Measurements from ENCODE around the gene CSTF2T.

DNA sequence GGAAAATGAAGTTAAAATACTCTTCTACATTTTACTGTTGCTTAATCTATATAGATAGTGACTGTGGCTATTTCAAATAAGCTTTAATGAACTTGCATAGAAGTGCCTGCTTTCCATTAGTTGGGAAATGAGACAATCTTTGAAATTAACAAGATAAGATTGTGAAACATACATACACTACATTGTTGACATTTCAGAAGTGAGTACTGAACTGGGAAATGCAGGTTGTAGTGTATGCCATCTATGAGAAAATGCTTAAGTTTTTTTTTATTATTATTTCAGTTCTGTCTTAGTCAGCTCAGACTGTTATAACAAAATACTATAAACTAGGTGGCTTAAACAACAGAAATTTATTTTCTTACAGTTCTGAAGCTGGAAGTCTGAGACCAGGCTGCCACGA is 49.6 kb upstream of the CSTF2T start:
- TF ChIP-seq CTCF (IDR thresholded peaks at IDR 0.05; ENCODE audit: low read depth, low read length) (no peak), EZH2phosphoT487 (IDR thresholded peaks at IDR 0.05; ENCODE audit: low read depth) (no peak)
